ENCODE data around the gene COL20A1.
"Not testable (repeated sequence)": the region's sequence is repeated elsewhere in the genome, so short reads cannot be mapped to it uniquely, and the experiment has no call there.

COL20A1 gene

DNA sequence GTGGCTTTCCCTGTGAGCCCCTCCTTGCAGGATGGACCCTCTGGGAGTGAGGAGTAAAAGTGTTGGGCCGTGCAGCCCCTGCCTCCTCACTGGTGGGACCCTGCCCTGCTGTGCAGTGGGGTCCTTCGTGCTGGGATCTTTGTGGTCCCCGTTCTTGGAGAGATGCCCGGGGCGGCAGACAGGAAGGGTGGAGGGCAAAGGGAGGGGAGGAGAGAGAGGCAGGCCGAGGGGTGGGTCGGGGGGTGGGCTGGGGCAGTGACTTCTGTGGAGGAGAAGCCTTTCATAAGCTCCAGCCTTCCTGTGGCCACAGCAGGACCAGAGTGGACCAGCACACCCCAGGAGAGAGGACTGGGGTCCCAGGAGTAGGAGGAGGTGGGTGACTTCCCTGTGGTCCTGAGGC is at the start of gene COL20A1:
COL20A1 (plus strand) TSS at position 283 of the 400 bp plus-strand sequence. CDS start 1,922 bp downstream, outside the sequence.
- DNase-seq, result no peak

DNA sequence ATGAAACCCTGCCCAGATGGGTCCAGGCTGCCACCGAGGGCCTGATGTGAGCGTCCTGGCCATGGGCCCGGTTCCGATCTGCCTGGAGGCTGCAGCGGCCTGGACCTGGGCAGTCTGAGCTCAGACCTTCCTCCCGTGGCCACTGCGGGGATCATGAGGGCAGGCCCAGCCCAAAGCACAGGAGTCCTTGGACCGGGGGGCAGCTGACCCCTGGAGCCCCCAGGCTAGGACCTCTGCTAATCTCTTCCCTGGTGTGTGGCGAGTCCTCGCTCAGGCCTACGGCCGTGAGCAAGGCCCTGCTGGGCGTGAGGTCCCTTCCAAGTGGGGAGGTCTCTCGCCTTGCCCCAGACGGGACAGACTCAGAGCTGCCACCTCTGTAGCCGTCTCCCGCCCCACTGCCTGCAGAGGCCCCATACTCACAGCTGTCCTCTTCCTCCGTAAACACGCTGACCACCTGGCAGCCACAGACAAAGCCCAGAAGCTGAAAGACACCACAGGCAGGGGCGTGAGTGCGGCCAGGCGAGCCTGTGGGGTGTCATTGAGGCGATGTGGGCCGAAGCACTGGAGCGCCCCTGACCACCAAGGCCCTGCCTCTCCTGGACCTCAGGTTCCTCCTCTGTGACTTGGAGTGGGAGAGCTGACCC is 49.3 kb upstream of the COL20A1 start:
- DNase-seq, result no peak

GRCh38 chr20:63244468-63244867 is 48.5 kb upstream of the COL20A1 start:
- DNase-seq, result no peak

GRCh38 chr20:63246490-63247288 is 46.3 kb upstream of the COL20A1 start:
- no peak for DNase-seq

- DNase-seq, result no peak
Observed at GRCh38 chr20:63247671-63248228, 45.2 kb upstream of the COL20A1 start.

DNA sequence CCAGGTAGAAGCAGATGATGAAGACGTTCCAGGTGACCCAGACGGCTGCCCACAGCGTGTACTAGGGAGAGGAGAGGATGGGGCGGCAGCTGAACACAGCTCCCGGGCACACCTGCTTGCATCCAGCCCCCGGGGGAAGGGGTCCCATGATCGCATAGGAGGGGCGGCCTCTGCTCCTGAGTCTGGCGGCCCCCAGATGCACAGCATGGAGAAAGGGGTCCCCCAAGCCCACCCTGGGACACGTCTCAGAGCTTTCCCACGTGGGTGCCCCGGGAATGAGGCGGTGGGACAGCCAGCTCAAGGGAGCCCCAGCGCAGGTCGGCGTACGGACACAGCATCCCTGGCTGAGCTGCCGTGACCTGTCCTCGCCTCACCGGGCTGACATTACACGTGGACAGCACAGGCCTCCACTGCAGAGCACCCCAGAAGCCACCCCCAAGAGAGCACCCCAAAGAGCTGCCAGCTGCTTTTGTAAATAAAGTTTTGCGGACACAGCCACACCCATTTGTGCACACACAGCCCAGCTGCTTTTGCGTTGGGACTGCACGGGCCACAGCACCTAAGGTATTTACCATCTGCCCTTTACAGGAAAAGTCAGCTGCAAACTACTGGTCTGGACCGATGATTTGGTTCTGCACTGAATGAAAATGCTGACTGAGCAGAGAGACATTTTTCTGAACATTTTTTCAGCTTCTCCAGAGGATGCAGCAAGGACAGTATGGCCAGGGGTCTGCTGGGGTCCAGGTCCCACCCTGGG is 44.0 kb upstream of the COL20A1 start:
- DNase-seq, result no peak

DNA sequence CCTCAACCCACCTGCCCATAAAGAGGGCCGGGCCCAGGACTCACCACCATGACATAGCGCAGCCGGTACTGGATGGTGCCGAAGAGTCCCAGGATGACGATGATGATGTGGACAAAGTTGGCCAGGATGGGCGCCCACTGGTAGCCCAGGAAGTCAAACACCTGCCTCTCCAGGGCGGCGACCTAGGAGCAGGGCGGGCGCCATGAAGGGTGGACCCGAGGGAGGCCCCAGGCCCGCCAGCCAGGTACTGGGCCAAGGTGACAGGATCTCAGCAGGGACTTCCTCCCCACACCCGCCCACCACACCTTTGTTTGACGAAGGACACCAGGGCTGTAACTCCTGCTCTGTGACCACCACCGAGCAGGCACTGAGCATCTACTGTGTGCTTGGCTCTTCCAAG is 43.1 kb upstream of the COL20A1 start:
- DNase-seq, result no peak

DNA sequence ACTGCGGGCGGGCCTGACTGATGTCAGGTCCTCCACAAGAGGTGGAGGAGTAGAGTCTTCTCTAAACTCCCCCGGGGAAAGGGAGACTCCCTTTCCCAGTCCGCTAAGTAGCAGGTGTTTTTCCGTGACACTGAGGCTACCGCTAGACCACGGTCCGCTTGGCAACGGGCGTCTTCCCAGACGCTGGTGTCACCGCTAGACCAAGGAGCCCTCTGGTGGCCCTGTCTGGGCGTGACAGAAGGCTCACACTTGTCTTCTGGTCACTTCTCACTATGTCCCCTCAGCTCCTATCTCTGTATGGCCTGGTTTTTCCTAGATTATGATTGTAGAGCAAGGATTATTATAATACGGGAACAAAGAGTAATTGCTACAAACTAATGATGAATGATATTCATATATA is 41.6 kb upstream of the COL20A1 start:
- DNase-seq, result not testable (repeated sequence)

DNA sequence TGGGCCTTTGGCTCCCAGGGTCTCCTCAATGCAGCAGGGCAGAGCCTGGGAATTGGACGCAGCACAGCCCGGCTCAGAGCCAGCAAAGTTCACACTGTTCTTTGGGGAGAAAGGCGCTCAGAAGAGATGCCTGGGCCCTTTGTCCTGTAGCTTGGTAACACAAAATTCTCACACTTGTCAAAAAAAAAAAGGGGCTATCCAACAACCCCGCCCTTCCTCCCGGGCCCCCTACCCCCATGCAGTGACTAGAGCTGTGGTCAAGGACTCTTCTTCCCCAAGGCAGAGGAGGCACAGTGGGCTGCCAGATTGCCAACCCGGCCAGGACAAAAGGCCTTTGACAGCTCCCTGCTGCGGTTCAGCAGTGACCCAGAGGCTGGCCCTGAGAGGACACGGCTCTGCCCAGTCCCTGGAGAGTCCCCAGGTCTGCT is 40.7 kb upstream of the COL20A1 start:
- DNase-seq, result no peak

DNA sequence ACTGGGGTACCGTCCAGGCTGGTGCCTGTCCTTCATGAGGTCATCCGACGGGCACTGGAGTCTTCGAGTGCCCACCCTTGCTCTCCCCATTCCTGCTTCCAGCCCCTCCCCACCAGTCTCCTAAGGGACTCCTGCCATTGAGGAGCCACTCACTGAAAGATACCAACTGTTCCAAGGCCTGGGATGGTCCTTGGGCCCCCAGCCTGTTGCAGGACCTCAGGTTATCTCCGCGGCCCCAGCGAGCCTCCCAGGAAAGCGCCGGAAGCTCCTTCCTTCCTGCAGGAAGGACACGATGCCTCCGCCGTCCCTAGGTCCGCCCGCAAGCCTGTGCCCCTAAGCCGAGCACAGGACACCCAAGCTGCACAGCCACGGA is 39.9 kb upstream of the COL20A1 start:
- no peak for DNase-seq

DNA sequence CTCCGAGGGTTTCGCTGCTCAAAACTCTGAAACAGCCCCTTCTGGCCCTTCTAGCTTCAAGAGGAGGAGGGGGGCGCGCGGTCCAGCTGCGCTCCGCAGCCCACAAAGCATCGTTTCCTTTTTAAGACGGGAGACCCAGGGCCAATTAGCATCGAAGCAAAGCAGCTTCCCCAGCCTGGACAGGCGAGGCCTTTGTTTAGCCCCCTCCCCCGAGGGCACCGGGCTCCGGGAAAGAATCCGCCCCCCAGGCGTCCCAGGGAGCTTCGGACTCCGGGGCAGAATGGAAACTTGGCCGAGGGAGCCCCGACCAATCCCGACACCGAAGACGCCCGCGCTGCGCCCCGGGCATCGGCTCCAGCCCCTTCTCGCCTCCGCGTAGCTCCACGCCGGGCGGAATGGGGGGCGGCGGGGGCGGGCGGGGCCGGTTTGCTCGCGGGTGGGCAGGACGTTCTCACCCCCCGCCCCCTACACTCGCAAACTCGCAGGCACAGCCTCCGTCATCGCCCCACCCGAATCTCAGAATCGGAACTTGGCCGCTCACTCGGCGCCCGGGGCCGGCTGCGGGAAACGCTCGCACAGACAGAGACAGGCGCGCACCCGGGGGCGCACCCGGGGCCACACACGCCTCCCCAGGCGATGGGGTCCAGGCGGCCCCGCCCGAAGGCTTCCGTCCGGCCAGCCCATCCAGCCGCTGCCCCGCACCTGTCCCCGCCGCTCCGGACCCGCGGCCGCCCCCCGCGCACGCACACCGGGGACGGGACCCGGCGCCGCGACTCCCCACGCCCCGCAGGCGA is 39.4 kb upstream of the COL20A1 start:
- peak; percentile 87 for DNase-seq

DNA sequence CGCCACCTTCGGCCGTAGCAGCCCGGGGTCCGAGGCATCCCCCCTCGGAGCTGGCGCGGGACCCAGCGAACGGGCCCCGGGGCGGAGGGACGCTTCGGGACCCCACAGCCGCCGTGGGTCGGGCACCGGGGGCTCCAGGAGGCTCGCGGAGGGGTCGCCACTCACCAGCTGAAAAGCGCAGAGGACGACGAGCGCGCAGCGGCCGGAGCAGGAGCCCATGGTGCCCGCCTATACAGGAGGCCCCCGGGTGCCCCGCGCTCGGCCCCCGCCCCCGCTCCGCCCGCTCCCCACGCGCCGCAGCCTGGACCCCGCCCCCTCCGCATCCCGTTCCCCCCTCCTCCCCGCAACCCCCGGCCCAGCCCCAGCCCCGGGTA is 38.8 kb upstream of the COL20A1 start, which contains the start of gene NKAIN4:
NKAIN4 (minus strand) TSS at position 232 of the 374 bp plus-strand sequence; CDS start at position 219, 13 bp downstream.
- DNase-seq, result no peak

DNA sequence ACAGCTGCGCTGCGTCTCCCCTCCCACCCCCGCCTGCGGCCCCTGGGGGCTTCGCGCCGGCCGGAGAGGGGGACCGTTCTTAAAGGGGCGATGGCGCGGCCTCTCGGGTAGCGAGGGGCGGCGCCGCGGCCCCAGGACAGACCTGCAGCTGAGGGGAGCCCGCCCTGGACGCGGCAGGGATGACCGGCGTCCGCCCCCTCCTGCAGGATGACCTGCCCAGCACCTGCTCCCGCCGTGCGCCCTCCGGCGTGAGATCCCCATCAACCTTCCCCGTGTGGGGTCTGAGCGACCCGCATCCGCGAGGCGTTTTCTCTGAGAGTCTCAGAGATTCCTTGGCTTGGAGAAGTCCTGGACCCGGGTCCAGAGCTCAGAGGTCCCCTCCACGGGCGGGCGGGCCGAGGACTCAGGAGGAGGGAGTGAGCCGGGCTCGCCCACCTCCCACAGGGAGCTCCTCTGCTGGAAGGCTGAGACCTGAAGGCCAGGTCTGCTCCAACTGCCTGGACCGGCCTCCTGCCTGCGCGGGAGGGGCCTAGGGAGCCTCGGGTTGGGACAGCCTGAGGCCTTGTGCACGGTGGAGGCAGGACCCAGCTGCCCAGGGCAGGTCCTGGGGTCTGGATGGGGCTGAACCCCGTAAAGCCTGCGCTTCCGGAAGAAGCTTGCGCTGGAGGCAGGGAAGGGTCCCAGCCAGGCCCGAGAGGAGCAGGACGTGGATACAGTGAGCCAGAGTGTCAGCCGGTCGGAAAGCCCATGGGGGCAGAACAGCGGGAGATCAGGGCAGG is 38.2 kb upstream of the COL20A1 start:
- peak; percentile 81 for DNase-seq

GRCh38 chr20:63255931-63256704 is 36.9 kb upstream of the COL20A1 start:
- DNase-seq, result no peak

GRCh38 chr20:63256954-63257353 is 36.0 kb upstream of the COL20A1 start:
- DNase-seq, result no peak

GRCh38 chr20:63257629-63258028 is 35.4 kb upstream of the COL20A1 start:
- DNase-seq, result no peak

GRCh38 chr20:63258781-63259180 is 34.2 kb upstream of the COL20A1 start:
- DNase-seq, result no peak

- no peak for DNase-seq
Observed at GRCh38 chr20:63259734-63260460, 33.1 kb upstream of the COL20A1 start.

DNA sequence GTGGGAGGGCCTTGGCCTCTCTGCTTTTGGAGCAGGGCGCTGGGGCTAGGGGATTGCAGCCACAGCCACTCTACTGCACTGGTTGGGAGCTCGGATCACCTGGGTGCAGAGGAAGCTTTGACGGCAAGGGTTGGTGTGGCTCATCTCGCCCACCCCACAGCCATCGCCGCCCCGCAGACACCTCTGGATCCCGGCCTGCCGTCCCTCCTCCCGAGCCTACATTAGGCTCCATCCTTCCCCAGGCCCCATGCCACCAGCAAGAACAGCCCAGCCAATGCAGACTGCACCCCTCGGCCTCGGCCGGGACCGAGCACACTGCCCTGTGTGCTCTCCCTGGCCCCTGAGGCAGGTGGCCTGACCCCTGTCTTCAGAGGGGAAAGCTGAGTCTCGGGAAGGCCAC is 32.5 kb upstream of the COL20A1 start:
- DNase-seq, result no peak

Data from islet precursor cell (in vitro differentiated cells).